Naive thymus-derived CD4-positive, alpha-beta T cell (primary cell): ENCODE measurements around the gene GRM4. TPM values are rescaled to one million over a fixed set of nuclear protein-coding genes. Genes with fewer than 3 reads are reported as not detected.

Experiments
- ATAC-seq: fragments of 150-1000 bp; cut with Tn5 transposase; 2 replicates; pipeline ENCODE4 v1.10.0; 2021; ENCODE audit warnings: mild to moderate bottlenecking, moderate library complexity
- CTCF ChIA-PET: fragments of 350-600 bp; sonication (Branson Sonifier 250); formaldehyde crosslinking; loops from one replicate; lab custom pipeline; 2021; ENCODE audit warnings: antibody characterized with exemption; lab: Charles Lee
- POLR2A ChIA-PET: fragments of 350-600 bp; sonication (Branson Sonifier 250); formaldehyde crosslinking; loops from one replicate; lab custom pipeline; 2021; ENCODE audit warnings: antibody characterized with exemption, inconsistent platforms; lab: Charles Lee
- DNase-seq, 9 donors: peaks; one replicate each; pipeline versions ENCODE4 v3.0.0 to v3.0.0-alpha.2; 2020 to 2022; ENCODE audit warnings: mixed read lengths in 1 of 9
- H3K27ac ChIP-seq: one replicate; pipeline ENCODE4 v1.7.0; 2013; ENCODE audit warnings: mild to moderate bottlenecking, low read depth, low read length, moderate library complexity
- H3K27me3 ChIP-seq, 2 donors: one replicate each; pipeline ENCODE4 v1.7.0; 2013; ENCODE audit warnings: low read length in 2 of 2, mild to moderate bottlenecking in 2 of 2, moderate library complexity in 2 of 2; ENCODE audit not compliant: control insufficient read depth in 2 of 2, insufficient read depth in 2 of 2
- H3K36me3 ChIP-seq, 3 experiments: 1 replicate in 2 of 3; 2 replicates in 1 of 3; pipeline ENCODE4 v1.7.0; 2013; ENCODE audit warnings: low read length in 3 of 3, mild to moderate bottlenecking in 3 of 3, moderate library complexity in 1 of 3; ENCODE audit not compliant: insufficient read depth in 3 of 3, control insufficient read depth in 2 of 3
- H3K4me1 ChIP-seq, 2 donors: one replicate each; pipeline ENCODE4 v1.7.0; 2013; ENCODE audit warnings: low read length in 2 of 2, mild to moderate bottlenecking in 2 of 2, moderate library complexity in 1 of 2; ENCODE audit not compliant: control insufficient read depth in 2 of 2, insufficient read depth in 2 of 2
- H3K4me3 ChIP-seq: 2 replicates; pipeline ENCODE4 v1.7.0; 2013; ENCODE audit warnings: mild to moderate bottlenecking, low read length
- H3K9me3 ChIP-seq, 3 experiments: 1 replicate in 2 of 3; 2 replicates in 1 of 3; pipeline ENCODE4 v1.7.0; 2013; ENCODE audit warnings: low read length in 3 of 3; ENCODE audit not compliant: control insufficient read depth in 2 of 3
- H3K27ac Mint-ChIP-seq, 9 donors: one replicate each; pipeline ENCODE4 v1.8.0; 2020 to 2022; ENCODE audit warnings: mixed read lengths in 9 of 9, mild to moderate bottlenecking in 8 of 9, moderate library complexity in 5 of 9, inconsistent platforms in 2 of 9
- H3K27me3 Mint-ChIP-seq, 5 donors: one replicate each; pipeline ENCODE4 v1.8.0; 2021 to 2022; ENCODE audit warnings: mixed read lengths in 5 of 5, mild to moderate bottlenecking in 1 of 5
- H3K36me3 Mint-ChIP-seq, 5 donors: one replicate each; pipeline ENCODE4 v1.8.0; 2020 to 2022; ENCODE audit warnings: mixed read lengths in 5 of 5, mild to moderate bottlenecking in 3 of 5, inconsistent platforms in 1 of 5
- H3K4me1 Mint-ChIP-seq, 7 donors: one replicate each; pipeline ENCODE4 v1.8.0; 2020 to 2022; ENCODE audit warnings: mixed read lengths in 7 of 7, mild to moderate bottlenecking in 3 of 7, inconsistent platforms in 1 of 7
- H3K4me3 Mint-ChIP-seq, 10 donors: one replicate each; pipeline ENCODE4 v1.8.0; 2020 to 2022; ENCODE audit warnings: mild to moderate bottlenecking in 10 of 10, mixed read lengths in 10 of 10, moderate library complexity in 6 of 10, inconsistent platforms in 2 of 10
- H3K9me3 Mint-ChIP-seq, 11 donors: one replicate each; pipeline ENCODE4 v1.8.0; 2020 to 2022; ENCODE audit warnings: mixed read lengths in 11 of 11, mild to moderate bottlenecking in 4 of 11, inconsistent platforms in 1 of 11, moderate library complexity in 1 of 11
- intact Hi-C, 2 donors: fragments of 100-400 bp; cut with micrococcal nuclease; formaldehyde crosslinking; loops; one replicate each; pipeline ENCODE4 v1.15.1; 2023
- polyA plus RNA-seq, 2 donors: library from polyadenylated mRNA; unstranded; fragments of 300-500 nt; fragmentation: Illumina TruSeq; gene quantifications; one replicate each; pipeline ENCODE4 v1.2.3, GENCODE V29; 2021
- total RNA-seq, 6 experiments: library from RNA in 5 of 6; stranded (reverse) in 5 of 6; gene quantifications; 1 replicate in 5 of 6; 2 replicates in 1 of 6; pipeline ENCODE4 v1.2.3 and lab custom pipeline; 2021 to 2026

Gene GRM4
- total and polyA plus RNA-seq, 7 experiments from 2014 or later, result not detected

DNA sequence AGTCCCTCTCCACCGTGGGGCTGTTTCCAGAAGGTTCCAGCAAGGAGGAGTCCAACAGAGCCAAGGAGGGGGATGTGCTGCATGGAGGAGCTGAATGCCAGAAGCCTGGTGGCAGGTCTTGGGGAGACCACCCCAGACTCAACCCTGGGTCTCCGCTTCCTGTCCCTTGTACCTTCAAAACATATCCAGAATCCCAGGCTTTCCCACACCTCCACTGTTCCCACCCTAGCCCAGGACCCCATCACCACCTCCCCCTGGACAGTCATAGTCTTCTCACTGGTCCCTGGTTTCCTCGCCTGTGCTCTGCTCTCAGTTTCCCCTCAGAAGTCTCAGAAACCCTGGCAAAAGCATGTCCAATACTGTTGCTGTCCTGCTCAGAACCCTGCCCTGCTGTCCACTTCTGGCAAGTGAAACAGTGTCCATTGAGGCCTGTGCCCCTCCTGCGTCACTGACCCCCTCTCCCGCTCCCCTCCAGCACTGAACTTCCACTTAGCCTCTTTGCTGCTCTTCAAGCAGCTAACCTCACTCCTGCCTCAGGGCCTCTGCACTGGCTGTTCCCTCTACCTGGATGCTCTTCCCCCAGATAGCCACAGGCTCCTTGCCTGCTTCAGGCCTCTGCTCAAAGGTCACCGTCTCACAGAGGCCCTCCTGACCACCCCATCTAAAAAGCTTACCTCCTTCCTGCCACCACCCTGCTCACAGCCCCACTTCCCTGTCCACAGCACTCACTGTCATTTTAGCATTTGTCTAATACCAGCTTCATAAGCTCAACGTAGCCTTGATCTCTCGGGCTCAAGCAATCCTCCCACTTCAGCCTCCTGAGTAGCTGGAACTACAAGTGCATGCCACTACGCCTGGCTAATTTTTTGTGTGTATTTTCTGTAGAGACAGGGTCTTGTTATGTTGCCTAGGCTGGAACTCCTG, 169.2 kb downstream of the GRM4 start:
- peaks cover 0 to 10% (median 4%) of the 10 kb centered on the region in 7 donors for H3K4me1 Mint-ChIP-seq
- DNase-seq, result peak in 1 of 9 donors; percentile 4
- ATAC-seq, result no peak

DNA sequence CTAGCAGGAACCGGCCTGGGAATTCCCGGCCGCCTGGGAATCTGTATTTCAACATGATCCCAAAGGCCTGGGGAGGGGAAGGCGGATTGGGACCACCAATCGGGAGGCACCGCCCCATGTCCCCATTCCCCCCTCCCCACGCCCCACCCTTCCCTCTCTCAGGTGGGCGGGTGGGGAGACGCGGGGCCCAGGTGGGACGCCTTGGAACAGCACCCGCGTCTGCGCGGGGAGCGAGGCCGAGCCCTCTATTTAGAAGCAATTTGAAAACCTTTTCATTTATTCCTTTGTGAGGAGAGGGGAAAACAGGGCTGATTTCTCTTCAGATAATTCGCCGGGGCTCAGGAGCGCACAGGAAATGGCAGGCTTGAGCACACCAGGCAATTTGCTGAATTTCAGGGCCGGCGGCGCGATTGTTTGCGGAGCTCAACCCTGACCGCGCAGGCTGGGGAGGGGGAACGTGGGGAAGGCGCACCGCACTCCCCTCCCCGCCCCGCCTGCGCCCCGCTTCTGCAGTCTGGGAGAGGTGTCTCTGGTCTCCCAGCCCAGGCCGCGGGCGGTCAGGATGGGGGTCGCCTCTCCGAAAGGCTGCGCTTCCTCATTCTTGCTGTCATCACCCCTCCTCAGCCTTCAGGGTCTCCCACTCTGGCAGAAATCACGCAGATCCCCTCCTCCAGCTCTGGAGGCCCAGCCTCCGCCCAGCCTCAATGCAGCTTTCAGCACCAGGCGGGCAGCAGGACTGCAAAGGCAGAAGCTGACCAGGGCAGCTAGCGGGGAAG, 170.0 kb downstream of the GRM4 start:
- Mint-ChIP-seq H3K9me3 (peaks cover 0 to 5% (median 0%) of the 10 kb centered on the region in 11 donors), H3K27me3 (peaks cover 19 to 54% (median 33%) of the 10 kb centered on the region in 5 donors), H3K4me1 (peaks cover 0 to 10% (median 4%) of the 10 kb centered on the region in 7 donors), H3K27ac (no peak overlapping the region), H3K36me3 (peaks cover 0 to 3% (median 0%) of the 10 kb centered on the region in 5 donors), H3K4me3 (peak overlapping the region in 3 of 10 donors; percentile 17 to 70 (median 68))
- Histone ChIP-seq H3K9me3 (no peaks in the 10 kb centered on the region), H3K4me3 (no peak overlapping the region), H3K27me3 (no peaks in the 10 kb centered on the region), H3K27ac (no peak overlapping the region), H3K4me1 (no peaks in the 10 kb centered on the region), H3K36me3 (no peaks in the 10 kb centered on the region)
- CTCF ChIA-PET, result no interaction called here
- DNase-seq (peak in 6 of 9 donors; percentile 3 to 18 (median 11)), ATAC-seq (no peak)
- intact Hi-C loops, result no loop called here
- POLR2A ChIA-PET, result no interaction called here

More for the DNA sequence above, 169.2 kb downstream of the GRM4 start:
- ChIA-PET POLR2A (no interaction called here), CTCF (interaction anchor here (0.5 kb wide), 1 partner anchor 16 kb away, joined by 4 read pairs; no protein-coding TSS in a partner anchor)
- Histone ChIP-seq H3K4me1 (no peaks in the 10 kb centered on the region), H3K27ac (no peak overlapping the region), H3K4me3 (no peak overlapping the region), H3K36me3 (no peaks in the 10 kb centered on the region), H3K27me3 (no peaks in the 10 kb centered on the region), H3K9me3 (no peaks in the 10 kb centered on the region)
- Mint-ChIP-seq H3K4me3 (peak overlapping the region in 8 of 10 donors; percentile 2 to 70 (median 14)), H3K36me3 (peaks cover 0 to 3% (median 0%) of the 10 kb centered on the region in 5 donors), H3K9me3 (peaks cover 0 to 5% (median 0%) of the 10 kb centered on the region in 11 donors), H3K27ac (peak overlapping the region in 3 of 9 donors; percentile 16 to 91 (median 31)), H3K27me3 (peaks cover 19 to 48% (median 30%) of the 10 kb centered on the region in 5 donors)
- intact Hi-C loops, result no loop called here

DNA sequence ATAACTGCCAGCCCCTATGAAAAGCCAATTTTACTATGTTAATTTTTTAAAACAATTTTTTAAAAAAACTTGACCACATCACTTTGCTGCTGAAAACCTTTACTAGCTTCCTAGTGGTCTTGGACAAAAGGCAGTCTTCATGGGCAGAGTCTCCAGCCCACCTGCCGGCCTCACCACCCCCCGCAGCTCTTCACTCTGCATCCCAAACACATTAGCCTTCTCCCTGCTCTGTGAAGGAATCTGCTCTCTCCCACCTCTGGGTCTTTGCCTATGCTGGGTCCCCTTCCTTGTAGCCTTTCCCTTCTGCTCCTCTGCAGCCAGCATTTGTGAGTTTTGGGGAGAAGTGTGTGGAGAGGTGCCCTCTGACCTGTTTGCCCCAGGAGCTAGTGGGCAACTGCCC, 171.4 kb downstream of the GRM4 start:
- H3K36me3 ChIP-seq, result no peaks in the 10 kb centered on the region
- no peak overlapping the region for H3K27ac ChIP-seq
- intact Hi-C loops, result no loop called here
- H3K4me1 ChIP-seq, result no peaks in the 10 kb centered on the region
- no peak overlapping the region for H3K27ac Mint-ChIP-seq
- ChIA-PET POLR2A (no interaction called here), CTCF (interaction anchor here (0.8 kb wide), 1 partner anchor 13 kb away, joined by 3 read pairs; no protein-coding TSS in a partner anchor)
- H3K36me3 Mint-ChIP-seq, result peaks cover 0 to 3% (median 0%) of the 10 kb centered on the region in 5 donors
- peaks cover 0 to 5% (median 0%) of the 10 kb centered on the region in 11 donors for H3K9me3 Mint-ChIP-seq
- no peak overlapping the region for H3K4me3 ChIP-seq
- no peaks in the 10 kb centered on the region for H3K27me3 ChIP-seq
- no peak overlapping the region for H3K4me3 Mint-ChIP-seq
- H3K27me3 Mint-ChIP-seq, result peaks cover 24 to 68% (median 33%) of the 10 kb centered on the region in 5 donors
- ATAC-seq (no peak), DNase-seq (no peak)
- H3K9me3 ChIP-seq, result no peaks in the 10 kb centered on the region
- peaks cover 0 to 10% (median 4%) of the 10 kb centered on the region in 7 donors for H3K4me1 Mint-ChIP-seq

DNA sequence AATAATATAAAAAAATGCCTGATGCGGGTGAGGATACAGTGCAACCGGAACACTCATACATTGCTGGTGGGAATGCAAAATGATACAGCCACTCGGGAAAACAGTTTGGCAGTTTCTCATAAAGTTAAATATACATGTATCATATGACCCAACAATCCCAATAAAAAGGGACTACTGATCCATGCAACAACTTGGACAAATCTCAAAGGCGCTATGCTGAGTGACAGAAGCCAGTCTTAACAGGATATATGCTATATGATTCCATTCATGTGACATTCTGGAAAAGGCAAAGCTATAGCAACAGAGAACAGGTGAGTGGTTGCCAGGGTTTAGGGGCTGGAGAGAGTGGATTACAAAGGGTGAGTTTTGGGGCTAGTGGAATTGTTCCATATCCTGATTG, 171.9 kb downstream of the GRM4 start:
- Histone ChIP-seq H3K4me1 (no peaks in the 10 kb centered on the region), H3K36me3 (no peaks in the 10 kb centered on the region), H3K9me3 (no peaks in the 10 kb centered on the region), H3K4me3 (no peak overlapping the region), H3K27ac (no peak overlapping the region), H3K27me3 (no peaks in the 10 kb centered on the region)
- peaks cover 0 to 3% (median 0%) of the 10 kb centered on the region in 5 donors for H3K36me3 Mint-ChIP-seq
- no peak overlapping the region for H3K27ac Mint-ChIP-seq
- DNase-seq (no peak), ATAC-seq (no peak)
- peaks cover 24 to 72% (median 32%) of the 10 kb centered on the region in 5 donors for H3K27me3 Mint-ChIP-seq
- H3K9me3 Mint-ChIP-seq, result peaks cover 0 to 5% (median 0%) of the 10 kb centered on the region in 11 donors
- intact Hi-C loops, result no loop called here
- ChIA-PET POLR2A (interaction anchor here (0.7 kb wide), 1 partner anchor 320 kb away, joined by 4 read pairs; no protein-coding TSS in a partner anchor), CTCF (interaction anchor here (0.8 kb wide), 1 partner anchor 13 kb away, joined by 3 read pairs; no protein-coding TSS in a partner anchor)
- no peak overlapping the region for H3K4me3 Mint-ChIP-seq
- H3K4me1 Mint-ChIP-seq, result peaks cover 0 to 10% (median 4%) of the 10 kb centered on the region in 7 donors

DNA sequence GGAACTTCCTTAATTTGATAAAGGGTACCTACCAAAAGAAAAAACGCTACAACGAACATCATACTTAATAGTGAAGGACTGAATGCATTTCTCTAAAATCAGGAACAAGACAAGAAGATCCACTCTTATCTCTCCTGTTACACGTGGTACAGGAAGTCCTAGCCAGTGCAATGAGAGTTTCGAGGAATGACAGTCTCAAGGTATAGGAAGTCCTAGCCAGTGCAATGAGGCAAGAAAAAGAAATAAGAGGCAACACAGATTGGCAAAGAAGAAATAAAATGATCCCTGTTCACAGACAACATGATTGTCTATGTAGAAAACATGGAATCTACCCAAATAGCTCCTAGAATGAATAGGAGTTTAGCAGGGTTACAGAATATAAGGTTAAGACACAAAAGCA, 174.3 kb downstream of the GRM4 start:
- H3K36me3 Mint-ChIP-seq, result peaks cover 0 to 3% (median 0%) of the 10 kb centered on the region in 5 donors
- DNase-seq (no peak), ATAC-seq (no peak)
- no peak overlapping the region for H3K4me3 Mint-ChIP-seq
- H3K4me1 ChIP-seq, result no peaks in the 10 kb centered on the region
- no peak overlapping the region for H3K27ac Mint-ChIP-seq
- H3K27me3 Mint-ChIP-seq, result peaks cover 24 to 76% (median 36%) of the 10 kb centered on the region in 5 donors
- H3K36me3 ChIP-seq, result no peaks in the 10 kb centered on the region
- H3K27ac ChIP-seq, result no peak overlapping the region
- H3K9me3 Mint-ChIP-seq, result peaks cover 0 to 8% (median 0%) of the 10 kb centered on the region in 11 donors
- no peaks in the 10 kb centered on the region for H3K9me3 ChIP-seq
- no peaks in the 10 kb centered on the region for H3K27me3 ChIP-seq
- ChIA-PET CTCF (no interaction called here), POLR2A (no interaction called here)
- H3K4me3 ChIP-seq, result no peak overlapping the region
- intact Hi-C loops, result no loop called here
- H3K4me1 Mint-ChIP-seq, result peaks cover 0 to 6% (median under 1%) of the 10 kb centered on the region in 7 donors
